ENCODE measurements around the gene SPAG9.

DNA sequence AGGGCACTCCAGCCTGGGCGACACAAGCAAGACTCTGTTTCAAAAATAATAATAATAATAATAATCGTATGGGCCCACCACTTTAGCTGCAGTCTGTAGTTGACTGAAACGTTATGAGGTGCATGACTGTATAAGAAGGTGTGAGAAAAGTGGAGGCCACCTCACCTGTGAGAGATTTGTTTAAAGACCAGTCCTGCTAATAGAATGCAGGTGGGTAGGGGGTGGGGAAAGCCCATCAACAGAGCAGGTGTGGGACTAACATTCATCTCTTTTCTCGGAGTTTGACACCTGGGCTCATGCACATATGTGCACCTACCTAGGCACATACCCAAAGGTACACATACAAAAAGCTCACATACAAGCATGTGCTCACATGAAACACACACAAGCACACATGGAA, 186.5 kb downstream of the SPAG9 start:
- TF ChIP-seq POLR2A (IDR thresholded peaks at IDR 0.05) (no peak), POLR2AphosphoS5 (IDR thresholded peaks at IDR 0.05) (no peak)
- TF ChIP-seq, protein P1, sequence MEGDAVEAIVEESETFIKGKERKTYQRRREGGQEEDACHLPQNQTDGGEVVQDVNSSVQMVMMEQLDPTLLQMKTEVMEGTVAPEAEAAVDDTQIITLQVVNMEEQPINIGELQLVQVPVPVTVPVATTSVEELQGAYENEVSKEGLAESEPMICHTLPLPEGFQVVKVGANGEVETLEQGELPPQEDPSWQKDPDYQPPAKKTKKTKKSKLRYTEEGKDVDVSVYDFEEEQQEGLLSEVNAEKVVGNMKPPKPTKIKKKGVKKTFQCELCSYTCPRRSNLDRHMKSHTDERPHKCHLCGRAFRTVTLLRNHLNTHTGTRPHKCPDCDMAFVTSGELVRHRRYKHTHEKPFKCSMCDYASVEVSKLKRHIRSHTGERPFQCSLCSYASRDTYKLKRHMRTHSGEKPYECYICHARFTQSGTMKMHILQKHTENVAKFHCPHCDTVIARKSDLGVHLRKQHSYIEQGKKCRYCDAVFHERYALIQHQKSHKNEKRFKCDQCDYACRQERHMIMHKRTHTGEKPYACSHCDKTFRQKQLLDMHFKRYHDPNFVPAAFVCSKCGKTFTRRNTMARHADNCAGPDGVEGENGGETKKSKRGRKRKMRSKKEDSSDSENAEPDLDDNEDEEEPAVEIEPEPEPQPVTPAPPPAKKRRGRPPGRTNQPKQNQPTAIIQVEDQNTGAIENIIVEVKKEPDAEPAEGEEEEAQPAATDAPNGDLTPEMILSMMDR (IDR thresholded peaks at IDR 0.05), result no peak

All from breast epithelium (tissue), 3 donors.